Common myeloid progenitor, CD34-positive (primary cell): ENCODE results near the gene NXPE2. TPM values are rescaled to one million over a fixed set of nuclear protein-coding genes. Genes with fewer than 3 reads are reported as not detected.
A peak's percentile ranks its signal among the peaks of the same experiment; 100 is the strongest.
"Not testable (repeated sequence)": the region's sequence is repeated elsewhere in the genome, so short reads cannot be mapped to it uniquely, and the experiment has no call there.

Source experiments
- CTCF ChIA-PET: fragments of 350-600 bp; sonication (Branson Sonifier 250); formaldehyde crosslinking; loops from one replicate; lab custom pipeline; 2021; ENCODE audit warnings: antibody characterized with exemption; lab: Charles Lee
- POLR2A ChIA-PET: fragments of 350-600 bp; sonication (Branson Sonifier 250); formaldehyde crosslinking; loops from one replicate; lab custom pipeline; 2021; ENCODE audit warnings: antibody characterized with exemption; lab: Charles Lee
- DNase-seq, 3 donors: peaks; one replicate each; pipeline versions ENCODE4 v3.0.0 to v3.0.0-alpha.2; 2013
- H3K27ac ChIP-seq, 2 experiments: 1 replicate in 1 of 2; 2 replicates in 1 of 2; pipeline ENCODE4 v1.7.0; 2013; ENCODE audit warnings: inconsistent platforms in 2 of 2, low read length in 2 of 2, mild to moderate bottlenecking in 2 of 2, low read depth in 1 of 2, moderate library complexity in 1 of 2; ENCODE audit not compliant: severe bottlenecking in 2 of 2, insufficient read depth in 1 of 2, poor library complexity in 1 of 2
- H3K27me3 ChIP-seq, 5 experiments: replicated peaks in 2 of 5; 1 replicate in 3 of 5; 2 replicates in 2 of 5; pipeline versions ENCODE4 v1.6.1 to v1.7.0; 2013; ENCODE audit warnings: low read length in 4 of 5, mild to moderate bottlenecking in 2 of 5, moderate library complexity in 2 of 5, inconsistent platforms in 1 of 5; ENCODE audit not compliant: insufficient read depth in 5 of 5, control insufficient read depth in 4 of 5
- H3K36me3 ChIP-seq, 4 experiments: 1 replicate in 2 of 4; 2 replicates in 2 of 4; pipeline versions ENCODE4 v1.6.1 to v1.7.0; 2013; ENCODE audit warnings: low read length in 3 of 4, control low read depth in 1 of 4, mild to moderate bottlenecking in 1 of 4; ENCODE audit not compliant: control insufficient read depth in 4 of 4, insufficient read depth in 4 of 4
- H3K4me1 ChIP-seq, 4 experiments: 1 replicate in 3 of 4; 2 replicates in 1 of 4; pipeline versions ENCODE4 v1.6.1 to v1.7.1; 2013; ENCODE audit warnings: low read length in 3 of 4, mild to moderate bottlenecking in 3 of 4, control low read depth in 1 of 4, inconsistent platforms in 1 of 4, moderate library complexity in 1 of 4; ENCODE audit not compliant: control insufficient read depth in 4 of 4, insufficient read depth in 4 of 4; ENCODE audit errors: control extremely low read depth in 1 of 4
- H3K4me3 ChIP-seq, 7 experiments: 1 replicate in 4 of 7; 2 replicates in 3 of 7; pipeline versions ENCODE4 v1.5.1 to v1.7.0; 2013; ENCODE audit warnings: mild to moderate bottlenecking in 7 of 7, low read length in 6 of 7, moderate library complexity in 6 of 7, inconsistent platforms in 2 of 7, low read depth in 2 of 7, control low read depth in 1 of 7; ENCODE audit not compliant: insufficient read depth in 4 of 7, control insufficient read depth in 1 of 7; ENCODE audit errors: extremely low read depth in 1 of 7
- H3K9me3 ChIP-seq, 5 experiments: 1 replicate in 4 of 5; 2 replicates in 1 of 5; pipeline versions ENCODE4 v1.6.1 to v1.7.1; 2013; ENCODE audit warnings: low read length in 4 of 5, mild to moderate bottlenecking in 2 of 5, inconsistent platforms in 1 of 5, low read depth in 1 of 5, moderate library complexity in 1 of 5; ENCODE audit not compliant: control insufficient read depth in 4 of 5, insufficient read depth in 2 of 5; ENCODE audit errors: control extremely low read depth in 1 of 5
- WGBS: methylation state at CpG from one replicate; pipeline ENCODE4 v1.1.5; 2013; ENCODE audit not compliant: insufficient coverage; 5-methylcytosine and 5-hydroxymethylcytosine counted together
- polyA plus RNA-seq: library from polyadenylated mRNA; unstranded; fragments of 120-200 nt; gene quantifications from one replicate; pipeline ENCODE4 v1.2.1, GENCODE V29; 2013

Gene NXPE2
- not detected for polyA plus RNA-seq

DNA sequence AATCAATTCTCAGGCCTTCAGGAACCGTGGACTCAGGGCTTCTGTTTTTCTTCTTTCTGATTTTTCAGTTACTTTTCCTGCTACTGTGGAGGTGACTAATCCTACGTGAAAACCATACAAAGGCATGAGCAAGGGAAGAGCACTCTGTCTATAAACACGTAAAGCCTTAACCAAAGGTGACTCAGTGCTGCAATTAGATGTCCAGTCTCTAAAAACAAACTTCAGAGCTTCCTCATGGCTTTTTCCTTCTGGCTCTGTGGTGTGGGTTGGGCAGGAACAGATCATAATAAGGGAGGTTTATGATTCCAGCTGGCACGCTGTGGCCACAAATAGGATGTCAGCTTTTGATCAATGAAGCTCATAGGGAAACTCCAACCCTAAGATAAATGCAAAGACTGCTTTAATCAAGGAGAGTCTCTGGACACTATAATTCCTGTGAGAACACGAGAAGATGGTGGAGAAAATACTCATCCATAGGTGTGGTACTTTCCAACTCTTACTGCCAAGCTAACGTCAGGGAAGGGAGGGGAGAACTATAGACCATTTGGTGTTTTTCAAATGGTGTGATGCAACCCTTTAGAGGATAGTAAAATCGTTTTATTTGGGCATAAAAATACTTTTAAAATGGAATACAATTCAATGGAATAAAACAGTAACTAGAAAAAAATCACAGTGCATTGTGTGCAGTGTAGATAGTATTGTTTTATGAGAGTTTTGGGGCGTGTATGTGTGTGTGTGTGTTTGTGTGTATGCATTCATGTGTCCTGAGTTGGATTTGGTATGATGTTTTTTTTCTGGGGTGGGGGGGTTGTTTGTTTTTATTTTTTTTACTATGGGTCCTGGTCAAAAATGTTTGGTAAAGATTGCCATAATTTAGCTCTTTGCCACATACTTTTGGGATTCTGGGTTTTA is at the start of gene NXPE2:
TSS of gene NXPE2 (plus strand) at position 403 of the 912 bp plus-strand sequence. CDS start at position 452, 49 bp downstream.
- Histone ChIP-seq H3K27ac (no peak within 1 kb of the TSS), H3K27me3 (no peaks in the 10 kb centered on the region), H3K9me3 (no peaks in the 10 kb centered on the region), H3K4me1 (no peaks in the 10 kb centered on the region), H3K36me3 (no peaks in the 10 kb centered on the region), H3K4me3 (no peak within 1 kb of the TSS)
- ChIA-PET CTCF (interaction anchor here (0.6 kb wide), 1 partner anchor 119 kb away, joined by 3 read pairs; no protein-coding TSS in a partner anchor), POLR2A (no interaction called here)
- 82% methylated on average over 4 of the region's 8 CpGs for WGBS
- no peak for DNase-seq

DNA sequence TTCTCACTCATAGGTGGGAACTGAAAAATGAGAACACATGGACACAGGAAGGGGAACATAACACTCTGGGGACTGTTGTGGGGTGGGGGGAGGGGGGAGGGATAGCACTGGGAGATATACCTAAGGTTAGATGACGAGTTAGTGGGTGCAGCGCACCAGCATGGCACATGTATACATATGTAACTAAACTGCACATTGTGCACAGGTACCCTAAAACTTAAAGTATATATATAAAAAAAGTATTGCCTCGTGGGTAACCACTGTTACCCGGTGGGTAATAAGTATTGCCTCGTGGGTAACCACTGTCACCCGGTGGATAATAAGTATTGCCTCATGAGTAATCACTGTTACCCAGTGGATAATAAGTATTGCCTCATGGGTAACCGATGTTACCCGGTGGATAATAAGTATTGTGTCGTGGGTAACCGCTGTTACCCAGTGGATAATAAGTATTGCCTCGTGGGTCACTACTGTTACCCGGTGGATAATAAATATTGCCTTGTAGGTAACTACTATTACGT is 46.8 kb upstream of the NXPE2 start:
- H3K4me1 ChIP-seq, CTCF ChIA-PET, POLR2A ChIA-PET, H3K27me3 ChIP-seq, H3K9me3 ChIP-seq, H3K4me3 ChIP-seq, H3K27ac ChIP-seq, H3K36me3 ChIP-seq: not testable (repeated sequence)
- 97% methylated on average over 7 of the region's 13 CpGs for WGBS
- DNase-seq: peak in 2 of 3 donors; percentile 76 to 79

DNA sequence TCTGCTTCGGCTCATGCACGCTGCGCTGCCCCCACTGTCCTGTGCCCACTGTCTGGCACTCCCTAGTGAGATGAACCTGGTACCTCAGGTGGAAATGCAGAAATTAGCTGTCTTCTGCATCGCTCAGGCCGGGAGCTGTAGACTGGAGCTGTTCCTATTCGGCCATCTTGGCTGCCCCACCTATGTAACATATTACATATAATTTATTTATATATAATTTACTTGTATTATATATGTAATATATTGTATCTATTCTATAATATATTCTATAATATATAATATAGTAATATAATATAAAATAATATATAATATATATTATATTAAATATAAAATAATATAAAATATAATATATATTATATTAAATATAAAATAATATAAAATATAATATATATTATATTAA is 38.9 kb upstream of the NXPE2 start:
- POLR2A ChIA-PET, H3K27ac ChIP-seq: not testable (repeated sequence)
- 100% methylated on average over 2 of the region's 6 CpGs for WGBS

DNA sequence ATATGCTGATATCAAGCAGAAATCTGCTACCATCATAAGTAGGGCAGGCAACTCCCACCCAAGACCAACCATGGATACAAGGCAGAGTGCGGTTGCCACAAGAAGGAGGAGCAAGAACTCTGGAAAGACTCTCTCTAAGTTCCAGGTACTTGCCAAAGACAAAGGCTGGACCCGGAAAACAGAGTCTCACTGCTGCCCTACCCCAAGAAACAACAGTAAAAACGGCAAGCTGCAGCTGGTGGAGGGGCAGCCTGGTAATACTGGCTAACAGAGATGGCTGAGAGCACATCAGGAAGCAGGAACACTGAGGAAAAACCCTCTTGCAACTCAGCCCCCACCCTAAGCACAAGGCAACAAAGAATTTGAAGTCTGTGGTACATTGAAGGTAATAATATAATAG is 27.7 kb upstream of the NXPE2 start:
- Histone ChIP-seq H3K27ac (no peak overlapping the region), H3K4me3 (no peak overlapping the region), H3K9me3 (no peaks in the 10 kb centered on the region), H3K27me3 (no peaks in the 10 kb centered on the region), H3K36me3 (no peaks in the 10 kb centered on the region), H3K4me1 (no peaks in the 10 kb centered on the region)
- no peak for DNase-seq
- ChIA-PET CTCF (no interaction called here), POLR2A (no interaction called here)
- 80% methylated on average over 3 of the region's 3 CpGs for WGBS

More for the DNA sequence above, 38.9 kb upstream of the NXPE2 start:
- H3K9me3 ChIP-seq, H3K4me3 ChIP-seq, H3K4me1 ChIP-seq, DNase-seq, H3K27me3 ChIP-seq, H3K36me3 ChIP-seq, CTCF ChIA-PET: not testable (repeated sequence)

DNA sequence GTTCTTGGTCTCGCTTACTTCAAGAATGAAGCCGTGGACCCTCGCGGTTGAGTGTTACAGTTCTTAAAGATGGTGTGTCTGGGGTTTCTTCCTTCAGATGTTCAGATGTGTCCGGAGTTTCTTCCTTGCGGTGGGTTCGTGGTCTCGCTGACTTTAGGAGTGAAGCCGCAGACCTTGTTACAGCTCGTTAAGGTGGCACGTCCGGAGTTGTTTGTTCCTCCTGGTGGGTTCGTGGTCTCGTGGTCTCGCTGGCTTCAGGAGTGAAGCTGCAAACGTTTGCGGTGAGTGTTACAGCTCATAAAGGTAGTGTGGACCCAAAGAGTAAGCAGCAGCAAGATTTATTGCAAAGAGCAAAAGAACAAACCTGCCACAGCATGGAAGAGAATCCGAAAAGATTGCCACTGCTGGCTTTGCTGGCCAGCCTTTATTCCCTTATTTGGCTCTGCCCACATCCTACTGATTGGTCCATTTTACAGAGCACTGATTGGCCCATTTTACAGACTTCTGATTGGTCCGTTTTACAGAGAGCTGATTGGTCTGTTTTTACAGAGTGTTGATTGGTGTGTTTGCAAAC is 27.1 kb upstream of the NXPE2 start:
- Histone ChIP-seq H3K9me3 (no peaks in the 10 kb centered on the region), H3K27me3 (no peaks in the 10 kb centered on the region), H3K27ac (no peak overlapping the region), H3K36me3 (no peaks in the 10 kb centered on the region), H3K4me3 (no peak overlapping the region), H3K4me1 (no peaks in the 10 kb centered on the region)
- CTCF ChIA-PET: no interaction called here
- peak in 1 of 3 donors; percentile 2 for DNase-seq
- POLR2A ChIA-PET: no interaction called here
- 96% methylated on average over 16 of the region's 19 CpGs for WGBS

DNA sequence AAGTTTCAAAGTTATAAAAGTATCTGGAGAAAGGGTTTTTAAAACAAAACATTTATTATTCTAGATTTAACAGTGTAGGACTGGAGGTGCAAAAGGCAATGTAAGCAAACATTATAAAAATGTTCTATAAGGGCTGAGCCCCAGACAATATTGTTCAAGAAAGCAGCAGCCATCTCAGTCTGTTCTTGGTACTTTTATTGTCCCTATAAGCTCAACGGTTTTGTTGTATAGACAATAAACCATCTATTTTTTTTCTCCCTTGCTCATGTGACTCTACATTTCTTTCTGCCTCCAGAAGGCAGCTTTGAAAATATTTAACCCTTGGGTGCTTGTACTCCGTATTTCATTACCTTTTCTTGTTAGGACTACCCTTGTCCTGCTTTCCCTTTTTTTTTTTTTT is 25.2 kb upstream of the NXPE2 start:
- no peaks in the 10 kb centered on the region for H3K9me3 ChIP-seq
- H3K4me3 ChIP-seq: no peak overlapping the region
- no peaks in the 10 kb centered on the region for H3K4me1 ChIP-seq
- no peak overlapping the region for H3K27ac ChIP-seq
- WGBS: 86% methylated on average over 2 of the region's 2 CpGs
- H3K36me3 ChIP-seq: no peaks in the 10 kb centered on the region
- CTCF ChIA-PET: no interaction called here
- H3K27me3 ChIP-seq: no peaks in the 10 kb centered on the region
- POLR2A ChIA-PET: no interaction called here
- DNase-seq: no peak

DNA sequence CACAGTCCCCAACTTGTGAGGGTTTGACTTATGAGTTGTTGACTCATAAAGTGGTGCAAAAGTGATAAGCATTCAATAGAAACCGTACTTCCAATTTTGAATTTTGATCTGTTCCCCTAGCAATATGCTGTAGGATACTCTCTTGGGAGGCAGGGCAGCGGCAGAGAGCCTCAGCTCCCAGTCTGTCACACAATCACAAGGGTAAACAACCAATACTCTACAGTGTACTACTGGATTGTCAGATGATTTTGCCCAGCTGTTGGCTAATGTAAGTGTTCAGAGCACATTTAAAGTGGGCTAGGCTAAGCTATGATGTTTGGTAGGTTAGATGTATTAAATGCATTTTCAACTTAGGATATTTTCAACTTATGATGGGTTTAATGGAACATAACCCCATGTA is 13.7 kb upstream of the NXPE2 start:
- no peaks in the 10 kb centered on the region for H3K27me3 ChIP-seq
- H3K36me3 ChIP-seq: no peaks in the 10 kb centered on the region
- no peak for DNase-seq
- H3K4me1 ChIP-seq: no peaks in the 10 kb centered on the region
- no CpG with 5 or more reads among the region's 2 CpGs for WGBS
- no peaks in the 10 kb centered on the region for H3K9me3 ChIP-seq
- no peak overlapping the region for H3K4me3 ChIP-seq
- H3K27ac ChIP-seq: no peak overlapping the region
- POLR2A ChIA-PET: no interaction called here
- CTCF ChIA-PET: no interaction called here
